Subcutaneous abdominal adipose tissue (tissue), 5 donors: ENCODE results near the gene CHD3.

ENCODE experiments used
- H3K27ac ChIP-seq: one replicate; pipeline ENCODE4 v1.7.0; 2013; ENCODE audit warnings: low read depth, mild to moderate bottlenecking, inconsistent platforms, low read length, moderate library complexity
- H3K27me3 ChIP-seq, 5 donors: one replicate each; pipeline ENCODE4 v1.7.0; 2013; ENCODE audit warnings: low read length in 5 of 5, inconsistent platforms in 1 of 5; ENCODE audit not compliant: control insufficient read depth in 5 of 5, insufficient read depth in 4 of 5
- H3K36me3 ChIP-seq, 5 donors: one replicate each; pipeline ENCODE4 v1.7.0; 2013; ENCODE audit warnings: low read length in 5 of 5; ENCODE audit not compliant: control insufficient read depth in 5 of 5, insufficient read depth in 5 of 5
- H3K4me1 ChIP-seq, 5 donors: one replicate each; pipeline ENCODE4 v1.7.0; 2013; ENCODE audit warnings: low read length in 5 of 5, mild to moderate bottlenecking in 3 of 5, moderate library complexity in 1 of 5; ENCODE audit not compliant: control insufficient read depth in 5 of 5, insufficient read depth in 5 of 5
- H3K4me3 ChIP-seq, 5 donors: one replicate each; pipeline ENCODE4 v1.7.0; 2013; ENCODE audit warnings: low read length in 5 of 5, low read depth in 1 of 5
- H3K9ac ChIP-seq, 5 donors: one replicate each; pipeline ENCODE4 v1.7.0; 2013; ENCODE audit warnings: low read length in 5 of 5, mild to moderate bottlenecking in 4 of 5, moderate library complexity in 3 of 5
- H3K9me3 ChIP-seq, 5 donors: one replicate each; pipeline ENCODE4 v1.7.0; 2013; ENCODE audit warnings: low read length in 5 of 5; ENCODE audit not compliant: control insufficient read depth in 5 of 5
- donor health status: healthy.
- donor health status: healthy.
- donor health status: healthy.
- donor health status: healthy.
- donor health status: healthy.

The CHD3 gene

GRCh38 chr17:7888184-7888920 lies at the start of gene CHD3:
CHD3 (plus strand) TSS chr17:7888789; CDS start chr17:7889001, 212 bp downstream.
- peak within 1 kb of the TSS; percentile 43 to 71 (median 64) for H3K9ac ChIP-seq
- peaks cover 0 to 8% (median 2%) of the 10 kb centered on the region in 5 donors for H3K27me3 ChIP-seq
- H3K9me3 ChIP-seq = no peaks in the 10 kb centered on the region
- H3K36me3 ChIP-seq = peaks cover 0 to 15% (median 7%) of the 10 kb centered on the region in 5 donors
- peak within 1 kb of the TSS; percentile 60 to 79 (median 72) for H3K4me3 ChIP-seq
- peak within 1 kb of the TSS; percentile 81 for H3K27ac ChIP-seq
- H3K4me1 ChIP-seq = peaks cover 14 to 54% (median 50%) of the 10 kb centered on the region in 5 donors

GRCh38 chr17:7839190-7839875 lies 49.3 kb upstream of the CHD3 start:
- Histone ChIP-seq H3K9me3 (no peaks in the 10 kb centered on the region), H3K27me3 (peaks cover 0 to 6% (median 0%) of the 10 kb centered on the region in 5 donors), H3K27ac (peak overlapping the region; percentile 100), H3K9ac (peak overlapping the region in 2 of 5 donors; percentile 2 to 71), H3K36me3 (peaks cover 0 to 11% (median 0%) of the 10 kb centered on the region in 5 donors), H3K4me1 (peaks cover 19 to 73% (median 47%) of the 10 kb centered on the region in 5 donors), H3K4me3 (peak overlapping the region in 1 of 5 donors; percentile 48)

DNA sequence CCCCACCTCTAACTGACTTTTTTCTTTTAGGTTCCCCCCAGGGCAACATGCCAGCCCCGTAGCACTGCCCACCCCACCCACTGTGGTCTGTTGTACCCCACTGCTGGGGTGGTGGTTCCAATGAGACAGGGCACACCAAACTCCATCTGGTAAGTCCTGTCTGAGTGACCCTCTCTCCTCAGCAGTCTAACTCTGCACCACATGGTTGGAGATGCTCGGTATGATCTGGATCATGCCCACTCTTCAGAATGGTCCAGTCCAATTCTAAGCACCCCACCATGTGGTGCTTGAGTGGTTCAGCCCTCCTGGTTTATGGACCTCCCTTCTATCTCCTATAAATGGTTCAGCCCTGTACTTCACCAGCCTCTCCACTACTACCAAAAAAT lies 48.7 kb upstream of the CHD3 start:
- no peak overlapping the region for H3K4me3 ChIP-seq
- peak overlapping the region; percentile 100 for H3K27ac ChIP-seq
- no peaks in the 10 kb centered on the region for H3K9me3 ChIP-seq
- peaks cover 0 to 6% (median 0%) of the 10 kb centered on the region in 5 donors for H3K27me3 ChIP-seq
- peaks cover 0 to 11% (median 0%) of the 10 kb centered on the region in 5 donors for H3K36me3 ChIP-seq
- peaks cover 21 to 74% (median 51%) of the 10 kb centered on the region in 5 donors for H3K4me1 ChIP-seq
- peak overlapping the region in 1 of 5 donors; percentile 65 for H3K9ac ChIP-seq

DNA sequence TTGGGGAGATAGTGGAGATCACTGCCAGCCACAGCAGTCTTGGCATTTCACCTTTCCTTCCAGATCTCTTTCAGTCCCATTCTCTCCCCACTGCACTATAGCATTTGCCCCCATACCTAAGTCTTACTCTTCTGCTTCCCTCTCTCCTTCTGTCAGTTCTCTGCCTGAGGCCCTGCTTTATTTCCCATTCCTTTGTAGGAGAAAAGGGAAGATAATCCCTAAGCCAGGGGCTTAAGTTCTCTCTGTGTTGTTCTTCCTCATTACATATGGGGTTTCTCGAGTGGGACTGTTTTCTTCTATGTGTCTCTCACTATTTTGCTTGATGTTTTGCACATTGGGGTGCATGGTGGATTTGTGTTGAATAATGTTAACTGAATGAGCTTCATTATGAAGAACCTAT lies 48.1 kb upstream of the CHD3 start:
- H3K4me3 ChIP-seq = peak overlapping the region in 1 of 5 donors; percentile 91
- H3K36me3 ChIP-seq = peaks cover 0 to 14% (median 2%) of the 10 kb centered on the region in 5 donors
- peak overlapping the region; percentile 100 for H3K27ac ChIP-seq
- no peaks in the 10 kb centered on the region for H3K9me3 ChIP-seq
- peaks cover 0 to 6% (median 0%) of the 10 kb centered on the region in 5 donors for H3K27me3 ChIP-seq
- peaks cover 20 to 79% (median 57%) of the 10 kb centered on the region in 5 donors for H3K4me1 ChIP-seq
- H3K9ac ChIP-seq = peak overlapping the region in 3 of 5 donors; percentile 24 to 74 (median 65)

GRCh38 chr17:7840875-7841274 lies 47.7 kb upstream of the CHD3 start:
- Histone ChIP-seq H3K36me3 (peaks cover 0 to 17% (median 5%) of the 10 kb centered on the region in 5 donors), H3K27me3 (peaks cover 0 to 6% (median 0%) of the 10 kb centered on the region in 5 donors), H3K4me1 (peaks cover 19 to 80% (median 60%) of the 10 kb centered on the region in 5 donors), H3K27ac (peak overlapping the region; percentile 100), H3K9ac (peak overlapping the region; percentile 65 to 83 (median 74)), H3K4me3 (peak overlapping the region; percentile 56 to 94 (median 82)), H3K9me3 (no peaks in the 10 kb centered on the region)

- H3K9me3 ChIP-seq = no peaks in the 10 kb centered on the region
- H3K4me1 ChIP-seq = peaks cover 19 to 74% (median 57%) of the 10 kb centered on the region in 5 donors
- H3K36me3 ChIP-seq = peaks cover 0 to 22% (median 10%) of the 10 kb centered on the region in 5 donors
- H3K9ac ChIP-seq = peak overlapping the region; percentile 81 to 100 (median 99)
- H3K27ac ChIP-seq = peak overlapping the region; percentile 100
- peaks cover 0 to 6% (median 0%) of the 10 kb centered on the region in 5 donors for H3K27me3 ChIP-seq
- H3K4me3 ChIP-seq = peak overlapping the region; percentile 77 to 94 (median 82)
Observed at GRCh38 chr17:7841396-7841914, 47.1 kb upstream of the CHD3 start.

DNA sequence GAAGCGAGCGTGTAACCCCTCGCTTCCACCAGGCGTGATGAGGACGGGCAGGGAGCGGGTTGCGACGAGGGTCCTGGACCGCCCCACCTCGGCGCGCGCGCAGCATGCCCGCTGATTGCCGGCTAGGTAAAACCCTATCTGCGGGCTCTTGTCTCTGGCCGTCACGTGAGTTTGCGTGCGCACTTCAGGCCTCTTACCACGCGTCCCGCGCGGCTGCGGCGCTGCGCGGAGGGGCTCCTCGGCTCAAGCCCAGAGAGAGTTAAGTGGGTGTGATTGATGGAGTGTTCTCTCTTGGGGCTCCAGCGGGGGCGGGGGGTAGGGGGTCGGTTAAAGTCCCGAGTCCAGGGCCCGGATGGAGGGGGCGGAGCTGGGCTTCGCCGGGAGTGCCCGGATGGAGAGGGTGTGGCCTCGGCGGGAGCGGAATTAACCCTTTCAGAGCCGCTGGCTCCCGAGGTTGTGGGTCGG lies 46.6 kb upstream of the CHD3 start:
- peak overlapping the region; percentile 100 for H3K27ac ChIP-seq
- peak overlapping the region; percentile 77 to 94 (median 91) for H3K4me3 ChIP-seq
- H3K4me1 ChIP-seq = peaks cover 14 to 69% (median 54%) of the 10 kb centered on the region in 5 donors
- H3K9ac ChIP-seq = peak overlapping the region; percentile 92 to 100 (median 99)
- H3K27me3 ChIP-seq = peaks cover 0 to 6% (median 0%) of the 10 kb centered on the region in 5 donors
- H3K9me3 ChIP-seq = no peaks in the 10 kb centered on the region
- H3K36me3 ChIP-seq = peaks cover 0 to 27% (median 15%) of the 10 kb centered on the region in 5 donors

DNA sequence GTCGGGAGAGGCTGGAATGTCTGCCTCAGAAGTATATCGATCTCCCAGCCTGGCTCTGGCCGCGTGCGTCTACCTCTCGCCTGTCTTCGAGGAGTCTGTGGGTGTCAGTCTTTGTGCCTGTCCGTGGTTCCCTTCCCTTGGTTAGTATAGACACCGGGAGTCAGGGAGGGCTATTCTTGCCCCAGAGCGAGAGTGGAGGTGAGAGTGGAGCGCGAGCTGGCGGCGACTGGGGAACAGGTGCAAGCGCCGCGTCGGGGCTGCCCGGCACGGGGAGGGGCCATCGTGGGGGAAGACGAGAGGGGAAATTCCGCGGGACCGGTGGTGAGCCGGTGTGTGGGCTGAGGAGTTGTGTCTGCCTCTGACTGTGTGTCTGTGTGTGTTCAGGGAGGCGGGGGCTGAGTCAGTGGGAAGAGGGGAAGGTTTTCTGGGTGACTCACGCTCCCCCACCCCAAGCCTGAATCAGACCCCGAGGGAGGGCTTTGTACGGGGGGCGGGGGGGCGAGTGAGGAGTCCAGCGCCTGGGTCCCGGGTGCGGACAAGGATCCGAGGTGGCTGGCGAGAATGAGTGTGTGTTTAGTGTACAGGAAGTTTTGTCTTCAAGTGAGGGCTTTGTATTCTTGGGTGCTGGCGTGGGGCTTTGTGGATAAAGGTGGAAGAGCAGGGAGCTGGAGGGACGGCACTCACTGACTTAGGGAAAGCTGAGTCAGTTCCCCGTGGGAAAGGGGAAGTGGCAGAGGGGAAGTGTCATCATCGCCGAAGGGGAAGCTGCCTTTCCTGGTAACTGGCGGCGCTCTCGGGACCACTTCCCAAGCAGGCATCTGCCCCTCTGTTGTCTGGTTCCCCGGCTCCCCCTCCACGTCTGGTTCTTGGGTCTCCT lies 46.0 kb upstream of the CHD3 start:
- Histone ChIP-seq H3K27ac (peak overlapping the region; percentile 100), H3K36me3 (peaks cover 0 to 32% (median 20%) of the 10 kb centered on the region in 5 donors), H3K27me3 (peaks cover 0 to 6% (median 0%) of the 10 kb centered on the region in 5 donors), H3K4me3 (peak overlapping the region; percentile 77 to 94 (median 91)), H3K9me3 (no peaks in the 10 kb centered on the region), H3K4me1 (peaks cover 12 to 62% (median 48%) of the 10 kb centered on the region in 5 donors), H3K9ac (peak overlapping the region; percentile 92 to 100 (median 99))

DNA sequence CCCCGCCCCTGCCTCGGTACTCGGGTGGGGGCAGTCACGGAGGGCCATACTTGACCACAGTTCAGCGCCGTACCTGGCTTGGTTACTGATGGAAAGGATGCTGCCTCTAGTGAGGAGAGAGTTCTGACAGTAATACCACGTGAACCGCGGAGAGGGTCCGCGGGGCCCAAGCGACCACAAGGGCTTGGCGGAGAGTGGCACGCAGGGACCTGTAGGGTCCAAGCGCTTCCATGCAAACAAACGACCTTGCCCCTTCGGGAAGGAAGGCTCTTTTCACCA lies 45.4 kb upstream of the CHD3 start:
- peaks cover 0 to 36% (median 24%) of the 10 kb centered on the region in 5 donors for H3K36me3 ChIP-seq
- peaks cover 12 to 58% (median 45%) of the 10 kb centered on the region in 5 donors for H3K4me1 ChIP-seq
- no peaks in the 10 kb centered on the region for H3K9me3 ChIP-seq
- peaks cover 0 to 6% (median 0%) of the 10 kb centered on the region in 5 donors for H3K27me3 ChIP-seq
- peak overlapping the region; percentile 100 for H3K27ac ChIP-seq
- peak overlapping the region; percentile 92 to 100 (median 99) for H3K9ac ChIP-seq
- peak overlapping the region; percentile 77 to 94 (median 83) for H3K4me3 ChIP-seq
